H1 (cell line): ENCODE measurements around the gene FSTL4. TPM values are rescaled to one million over a fixed set of nuclear protein-coding genes. Genes with fewer than 3 reads are reported as not detected.

Source experiments
- ATF2 ChIP-seq: IDR thresholded peaks from 2 replicates; pipeline ENCODE4 v1.6.1; 2012; ENCODE audit warnings: low read length, inconsistent platforms
- CTCF ChIP-seq, 3 experiments: IDR thresholded peaks; 1 replicate in 2 of 3; 2 replicates in 1 of 3; pipeline versions ENCODE4 v1.5.1 to v1.6.1; 2011; ENCODE audit warnings: low read length in 3 of 3, mild to moderate bottlenecking in 3 of 3, inconsistent platforms in 2 of 3, low read depth in 1 of 3, moderate library complexity in 1 of 3; ENCODE audit not compliant: insufficient read depth in 1 of 3; ENCODE audit errors: control extremely low read depth in 1 of 3
- SIX5 ChIP-seq: IDR thresholded peaks from 2 replicates; pipeline ENCODE4 v1.6.1; 2011; ENCODE audit warnings: mild to moderate bottlenecking, low read depth, low read length
- polyA plus RNA-seq, 7 experiments: library from polyadenylated mRNA; depleted of rRNA in 3 of 7; stranded (reverse) in 5 of 7; unstranded in 2 of 7; fragments of >200 nt in 5 of 7; fragments of 200-250 nt in 2 of 7; gene quantifications; 1 replicate in 5 of 7; 2 replicates in 1 of 7; 4 replicates in 1 of 7; pipeline versions ENCODE4 v1.2.1 to v1.2.3, GENCODE V29; 2011 to 2013; ENCODE audit warnings: missing spikeins in 2 of 7, mixed read lengths in 2 of 7
- total RNA-seq: library from RNA; stranded (reverse); fragmentation: NEBNext Ultra II Directional; extraction: Animal tissue kit (Norgen Biotek cat#: 25700); gene quantifications from 2 replicates; pipeline ENCODE4 v1.2.1, GENCODE V29; 2021

The FSTL4 gene
- total and polyA plus RNA-seq, 2 of the 8 experiments (the other 6 are each of a cell fraction or from before 2014, with no cell fraction given), result 3.1 to 4.1 TPM

- TF ChIP-seq CTCF (IDR thresholded peaks at IDR 0.05; ENCODE audit: control extremely low read depth in 1 of 3, insufficient read depth in 1 of 3, low read depth in 1 of 3, low read length in 3 of 3), result no peak
- no peak for TF ChIP-seq ATF2
- no peak for TF ChIP-seq SIX5
These were observed 280.4 kb downstream of the FSTL4 start (continued) for GRCh38 chr5:133331941-133332340.
